NCI-H748 (cell line): ENCODE measurements around the gene COL5A2.
A peak's percentile ranks its signal among the peaks of the same experiment; 100 is the strongest.

Experiments
- DNase-seq: peaks from one replicate; lab custom pipeline; 2025; ENCODE audit not compliant: unreplicated experiment; lab: John Stamatoyannopoulos, UW

The COL5A2 gene

DNA sequence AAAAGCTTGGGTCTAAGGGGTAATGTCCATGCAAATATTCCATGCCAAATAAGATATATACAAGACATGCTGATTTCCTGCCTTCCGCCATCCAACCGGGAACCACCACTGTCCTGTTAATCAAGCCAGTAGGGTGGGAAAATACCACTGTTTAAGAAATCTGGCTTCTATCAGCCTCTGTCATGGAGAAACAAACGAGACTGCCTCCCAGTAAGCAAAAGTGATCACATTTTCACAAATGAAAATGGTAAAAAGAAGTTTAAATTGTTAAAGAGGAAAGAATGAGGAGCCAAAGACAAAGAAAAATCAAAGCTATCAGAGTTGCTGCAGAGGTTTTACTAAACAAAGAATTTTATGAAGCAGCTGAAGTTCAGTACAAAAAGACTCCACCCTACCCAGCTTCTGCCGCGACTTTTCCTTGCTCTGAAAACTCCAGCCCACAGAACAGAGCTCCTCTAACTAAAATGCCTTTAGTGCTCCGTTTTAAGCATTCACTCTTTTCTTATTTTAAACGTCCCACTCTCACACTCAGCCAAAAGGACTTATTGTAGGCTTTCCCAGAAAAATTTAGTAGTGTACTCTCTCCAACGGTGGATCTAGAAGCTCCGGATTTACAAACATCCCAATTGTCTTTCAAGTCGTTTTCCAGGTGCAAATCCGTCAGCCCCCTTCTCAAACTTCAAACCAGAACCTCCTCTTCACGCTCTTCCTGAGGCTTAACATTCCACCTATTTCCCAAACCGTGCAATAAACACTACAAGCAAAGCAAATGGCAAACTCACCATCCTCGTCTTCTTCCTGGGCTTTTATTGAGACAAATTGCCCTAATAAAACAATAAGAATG, 613 bp downstream of the COL5A2 start:
- no peak for DNase-seq

DNA sequence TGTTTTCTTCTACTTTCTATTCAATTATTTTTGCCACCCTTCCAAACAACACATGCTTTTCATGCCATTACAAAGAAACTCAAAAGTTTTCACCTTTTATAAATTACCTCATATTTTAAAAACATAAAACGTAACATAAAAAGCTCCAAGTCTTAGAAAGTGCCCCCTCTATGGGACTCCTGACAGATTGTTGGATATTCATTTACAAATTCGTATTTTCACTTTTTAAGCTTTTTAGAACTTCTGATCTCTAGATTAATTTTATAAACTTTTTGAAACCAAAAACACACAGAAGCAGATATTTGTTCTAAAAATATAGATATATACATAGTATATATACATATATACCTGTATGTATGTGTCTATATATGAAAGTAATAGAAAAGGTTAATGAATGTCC, 1.5 kb downstream of the COL5A2 start:
- no peak for DNase-seq

DNA sequence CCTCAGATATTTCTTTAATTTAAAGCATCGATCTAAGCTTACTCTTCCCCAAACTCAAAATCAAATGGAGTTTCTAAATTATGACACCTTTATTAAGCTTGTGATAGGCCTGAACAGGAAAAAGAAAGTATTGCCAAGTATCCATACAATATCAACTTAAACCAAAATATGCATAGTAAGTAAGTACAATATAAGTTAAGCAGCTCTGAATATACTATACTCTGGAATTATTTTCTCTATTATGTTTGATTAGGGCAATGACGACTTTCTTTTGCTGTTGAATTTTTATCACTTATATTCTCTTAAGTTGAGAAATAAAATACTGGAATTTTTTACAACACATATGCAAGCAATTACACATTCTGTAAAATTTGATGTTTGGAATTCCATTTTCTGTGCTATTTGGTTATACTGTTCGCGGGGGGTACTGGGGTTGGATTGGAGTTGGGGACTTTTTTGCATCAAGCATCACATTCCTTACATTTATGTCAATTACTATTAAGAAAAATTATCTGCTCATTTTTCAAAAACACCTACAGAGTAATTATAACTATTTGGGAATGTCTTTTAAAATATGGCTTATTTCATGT, 2.2 kb downstream of the COL5A2 start:
- no peak for DNase-seq

DNA sequence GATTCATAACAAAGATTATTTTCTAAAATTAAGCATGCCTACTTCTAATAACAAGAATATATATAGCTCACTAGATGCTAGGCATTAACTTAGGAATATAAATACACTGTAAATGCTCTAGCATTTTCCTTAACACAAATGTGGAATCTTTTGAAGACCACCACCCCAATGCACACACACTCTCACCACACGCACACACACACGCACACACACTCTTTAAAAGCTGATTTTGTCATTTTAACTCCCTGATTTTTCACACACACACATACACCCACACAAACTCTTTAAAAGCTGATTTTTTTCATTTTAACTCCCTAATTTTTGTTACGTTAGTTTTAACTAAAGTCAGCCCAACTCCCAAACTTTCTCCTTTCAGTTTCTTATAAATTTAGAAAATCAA, 3.0 kb downstream of the COL5A2 start:
- DNase-seq = no peak

DNA sequence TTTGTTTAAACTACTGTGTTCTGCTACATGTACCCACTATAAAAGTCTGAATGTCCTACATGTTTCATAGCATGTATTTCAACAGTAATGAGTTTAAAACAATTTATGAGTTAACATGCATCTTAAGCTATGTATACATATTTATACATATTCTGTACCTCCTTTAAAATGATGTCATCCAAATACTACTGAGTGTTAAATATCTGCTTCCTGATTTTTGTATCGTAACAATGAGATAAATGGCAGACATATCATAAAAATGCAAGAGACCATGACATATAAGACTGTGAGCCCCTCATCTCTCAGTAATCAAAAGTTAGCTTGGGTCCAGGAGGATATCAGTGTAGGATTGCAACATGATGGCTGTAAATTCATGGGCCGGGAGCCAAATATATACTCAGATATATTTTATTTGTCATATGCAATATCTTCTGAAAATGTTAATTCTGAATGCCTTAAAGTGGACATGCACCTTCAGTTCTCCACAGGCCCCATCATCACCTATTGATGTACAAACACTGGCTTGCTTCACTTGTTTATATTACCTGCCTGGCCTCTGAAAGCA, 3.6 kb downstream of the COL5A2 start:
- DNase-seq = no peak

DNA sequence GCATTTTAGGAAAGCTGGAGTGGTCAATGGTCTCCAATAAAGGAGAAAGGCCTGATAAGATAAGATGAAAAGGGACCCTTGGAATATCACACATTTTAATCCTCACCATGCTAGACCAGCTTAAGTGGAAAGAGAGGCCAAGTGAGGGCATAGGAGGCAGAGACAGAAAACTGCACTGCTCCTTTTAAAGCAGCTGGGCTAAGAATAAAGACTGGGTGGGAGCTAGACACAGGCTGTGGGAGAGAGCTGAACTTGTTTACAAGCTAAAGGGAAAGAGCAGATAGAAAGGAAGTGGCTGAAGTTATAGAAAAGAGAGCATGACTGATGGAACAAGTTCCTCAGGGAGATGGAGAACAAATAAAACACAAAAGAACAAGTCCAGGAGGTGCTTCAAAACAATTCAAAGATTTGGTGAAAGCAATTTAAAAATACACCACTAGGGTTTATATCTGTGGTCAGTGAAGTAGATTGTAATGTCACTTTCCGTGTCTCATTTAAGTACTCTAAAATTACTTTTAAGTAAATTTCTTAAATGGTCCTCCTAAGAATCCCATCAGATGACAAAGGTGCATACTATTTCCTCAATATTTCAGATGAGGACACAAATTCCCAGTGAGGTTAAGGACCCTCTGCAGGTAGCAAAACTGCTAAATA, 7.5 kb downstream of the COL5A2 start:
- DNase-seq = no peak

DNA sequence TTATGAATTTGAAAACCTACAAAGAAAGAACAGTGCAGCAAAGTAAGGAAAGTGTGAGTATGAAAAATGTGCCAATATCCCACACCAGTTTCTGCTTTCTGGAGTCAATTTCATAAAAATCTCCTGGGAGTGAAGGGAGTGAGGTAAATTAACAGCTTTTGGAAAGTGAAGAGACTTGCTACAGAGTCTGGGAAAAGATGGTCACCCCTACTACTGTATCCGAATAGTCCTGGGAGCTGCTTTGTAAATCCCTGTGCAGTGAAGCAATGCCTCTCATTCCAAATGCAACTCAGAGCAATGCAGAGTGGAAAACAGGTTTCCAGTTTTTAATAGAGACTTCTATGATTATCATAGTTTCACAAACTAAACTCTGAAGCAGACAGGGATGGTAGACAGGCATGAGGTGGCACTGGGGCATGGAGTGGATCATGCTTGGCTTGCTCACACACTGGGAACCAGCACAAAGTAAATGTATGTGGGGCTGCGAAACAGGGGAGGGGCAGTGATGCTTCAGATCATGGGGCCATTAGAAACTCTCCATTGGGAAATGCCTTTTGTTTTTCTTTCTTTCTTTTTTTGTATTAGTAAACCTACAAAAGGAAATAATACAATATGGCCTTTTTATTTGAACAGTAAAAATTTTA, 10.6 kb downstream of the COL5A2 start:
- DNase-seq = no peak

DNA sequence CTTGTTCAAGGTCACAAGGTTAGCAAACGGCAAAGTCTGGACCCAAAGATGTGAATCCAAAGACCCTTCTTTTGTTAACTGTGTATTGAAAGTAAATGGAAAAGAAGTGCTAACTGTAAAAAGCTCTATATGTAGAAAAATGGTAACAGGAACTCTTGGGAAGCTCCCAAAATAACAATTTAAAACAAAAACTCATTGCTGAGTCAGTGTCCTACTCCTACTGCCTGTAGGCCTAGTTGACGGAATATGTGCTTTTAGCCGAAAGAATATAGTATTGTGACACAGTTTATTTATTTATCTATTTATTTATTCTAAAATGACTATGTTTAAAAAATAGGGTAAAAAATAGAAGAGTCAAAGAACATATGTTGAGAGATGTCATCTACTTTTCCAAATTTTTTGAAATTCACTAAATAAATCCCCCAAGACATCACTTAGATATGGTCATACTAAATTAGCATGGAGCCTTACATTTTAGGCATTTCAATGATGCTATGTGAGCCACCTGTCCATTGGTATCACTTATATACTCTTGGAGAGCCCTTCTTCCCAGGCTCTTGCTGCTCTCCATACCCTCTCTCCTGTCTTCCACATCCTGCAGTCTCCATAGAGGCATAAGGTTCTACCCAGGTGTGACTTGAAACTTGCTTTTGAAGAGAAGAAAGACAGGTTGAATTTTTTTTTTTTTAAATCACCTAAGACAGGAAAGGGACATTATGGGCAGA, 13.7 kb downstream of the COL5A2 start:
- DNase-seq = no peak

DNA sequence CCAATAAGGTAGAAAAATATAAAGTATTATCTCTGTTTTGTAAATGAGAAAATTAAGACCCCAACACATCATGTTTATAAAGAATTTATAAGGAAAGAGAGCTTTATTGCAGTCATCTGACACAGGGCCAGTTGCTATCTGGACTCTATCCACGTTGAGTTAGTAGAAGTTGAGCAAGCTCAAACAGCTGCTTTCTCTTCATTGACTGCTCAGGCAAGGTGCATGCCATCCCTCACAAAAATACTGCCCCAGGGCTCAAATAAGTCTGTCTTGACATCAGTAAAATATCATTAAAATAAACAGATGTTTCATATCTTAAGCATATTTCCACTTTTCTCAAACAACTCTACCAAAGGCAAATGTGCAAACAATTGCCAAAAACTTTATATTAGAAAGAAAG, 14.8 kb downstream of the COL5A2 start:
- no peak for DNase-seq

DNA sequence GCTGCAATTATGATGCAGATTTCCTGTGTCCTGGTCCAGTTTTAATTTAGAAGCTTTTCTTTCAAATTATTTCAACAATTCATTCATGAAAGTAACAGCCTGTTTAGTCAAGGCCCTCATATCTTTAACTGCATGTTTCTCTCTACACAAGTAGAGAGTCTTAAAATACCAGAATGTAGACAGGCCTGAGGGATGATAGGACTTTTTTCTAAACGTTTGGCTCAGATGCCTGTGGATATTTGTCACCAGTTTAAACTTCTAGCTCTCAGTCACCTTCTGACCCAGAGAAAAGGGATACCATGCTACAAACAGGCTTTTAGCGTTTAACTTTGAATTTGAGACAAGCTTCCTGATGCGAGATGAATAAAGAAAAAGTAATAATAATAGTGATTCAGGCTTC, 15.7 kb downstream of the COL5A2 start:
- DNase-seq = no peak

DNA sequence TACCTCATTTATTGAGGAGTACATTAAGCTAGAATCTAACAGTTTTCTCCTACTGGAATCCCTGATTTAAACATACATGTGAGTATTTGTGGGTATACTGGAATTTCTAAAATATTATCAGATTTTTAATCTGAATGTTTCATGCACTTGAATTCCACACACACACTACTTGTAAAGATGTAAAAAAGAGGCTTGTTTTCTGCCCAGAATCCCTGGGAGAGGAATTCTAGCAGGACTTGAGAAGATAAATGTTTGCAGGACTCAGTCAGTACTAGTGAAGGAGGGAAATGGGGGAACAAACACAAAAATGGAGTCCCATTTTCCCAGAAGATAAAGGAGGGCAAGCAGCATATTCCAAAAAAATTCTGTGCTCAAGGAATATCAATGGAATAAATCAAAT, 17.0 kb downstream of the COL5A2 start:
- no peak for DNase-seq

DNA sequence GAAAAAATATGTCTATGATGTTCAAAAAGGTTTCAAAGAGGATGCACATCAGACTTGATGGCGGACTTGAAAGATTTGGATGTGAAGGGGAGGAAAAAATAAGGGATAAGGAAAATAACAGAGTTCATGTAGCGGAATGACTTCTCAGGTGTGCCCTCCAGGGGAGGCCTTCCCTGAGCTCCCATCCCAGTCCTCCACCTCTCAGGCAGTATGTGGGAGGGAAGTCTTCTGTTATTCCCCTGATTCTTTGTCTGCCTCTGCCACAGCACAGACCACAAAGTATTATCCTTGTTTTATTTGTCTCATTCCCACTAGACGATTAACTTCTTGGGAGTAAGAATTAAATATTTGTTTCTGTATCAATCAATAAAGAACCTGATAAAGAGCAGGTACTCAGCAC, 17.7 kb downstream of the COL5A2 start:
- DNase-seq = no peak

DNA sequence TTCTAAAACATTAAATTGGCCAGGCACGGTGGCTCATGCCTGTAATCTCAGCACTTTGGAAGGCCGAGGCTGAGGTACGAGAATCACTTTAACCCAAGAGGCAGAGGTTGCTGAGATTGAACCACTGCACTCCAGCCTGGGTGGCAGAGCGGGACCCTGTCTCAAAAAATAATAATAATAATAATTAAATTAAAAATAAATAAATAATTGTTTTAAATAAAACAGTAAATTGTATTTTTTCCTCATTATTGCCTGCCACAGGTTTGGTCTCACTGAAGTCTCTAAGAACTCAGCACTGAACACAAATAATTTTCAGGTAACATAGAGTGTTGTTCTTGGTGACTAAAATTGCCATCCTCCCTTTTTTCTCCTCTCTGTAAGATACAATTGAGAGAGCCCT, 19.8 kb downstream of the COL5A2 start:
- DNase-seq = no peak

DNA sequence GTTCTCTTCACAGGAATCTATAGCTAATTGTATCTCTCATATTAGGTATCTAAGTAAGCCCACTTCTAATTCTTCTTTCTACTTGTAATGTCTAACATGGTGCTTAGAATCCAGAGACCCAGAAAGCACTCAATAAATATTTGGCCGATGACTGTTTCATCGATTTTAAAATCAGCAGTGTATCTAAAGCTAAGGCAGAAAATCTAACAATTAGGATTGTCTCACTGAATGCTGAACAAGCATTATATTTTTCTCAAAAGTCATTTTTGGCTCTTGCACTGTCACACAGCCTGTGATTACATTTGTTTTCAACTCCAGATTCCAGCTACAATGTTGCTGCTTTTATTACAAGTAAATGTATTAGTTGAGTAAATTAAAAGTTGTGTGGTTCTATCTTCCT, 20.3 kb downstream of the COL5A2 start:
- no peak for DNase-seq

DNA sequence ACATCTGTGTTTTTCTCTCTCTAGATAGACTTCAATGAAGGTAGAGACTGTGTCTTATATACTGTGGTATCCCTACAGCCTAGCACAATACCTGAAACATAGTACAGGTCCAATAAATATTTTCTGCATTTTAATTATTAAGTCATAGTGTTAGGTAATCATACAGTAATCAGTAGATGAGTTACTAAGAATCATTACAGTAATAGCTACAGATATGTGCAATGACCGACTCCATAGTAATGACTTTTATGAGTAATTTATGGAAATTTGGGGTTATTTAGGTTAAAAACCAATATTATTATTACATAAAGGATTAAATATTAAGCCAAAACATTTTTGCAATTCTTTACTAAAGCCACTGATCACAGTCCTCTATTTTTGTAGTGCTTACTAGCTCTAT, 21.6 kb downstream of the COL5A2 start:
- no peak for DNase-seq

DNA sequence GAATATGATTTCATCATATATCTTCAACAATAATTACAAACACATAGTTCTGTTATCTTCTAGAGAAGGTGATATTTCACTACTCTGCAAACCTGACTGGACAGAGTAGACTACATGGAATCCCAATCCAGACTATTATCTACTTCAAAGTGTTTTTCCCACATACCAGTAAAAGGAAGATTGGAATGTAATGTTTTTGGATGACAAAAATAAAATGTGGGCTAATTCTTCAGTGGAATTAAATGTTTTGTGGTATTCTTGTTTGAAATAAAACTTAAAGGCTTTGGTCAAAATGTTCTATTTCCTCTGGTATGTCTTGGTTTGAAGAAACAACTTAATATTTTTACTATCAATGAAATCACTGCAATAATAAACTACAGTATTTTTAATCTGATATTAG, 22.1 kb downstream of the COL5A2 start:
- no peak for DNase-seq

DNA sequence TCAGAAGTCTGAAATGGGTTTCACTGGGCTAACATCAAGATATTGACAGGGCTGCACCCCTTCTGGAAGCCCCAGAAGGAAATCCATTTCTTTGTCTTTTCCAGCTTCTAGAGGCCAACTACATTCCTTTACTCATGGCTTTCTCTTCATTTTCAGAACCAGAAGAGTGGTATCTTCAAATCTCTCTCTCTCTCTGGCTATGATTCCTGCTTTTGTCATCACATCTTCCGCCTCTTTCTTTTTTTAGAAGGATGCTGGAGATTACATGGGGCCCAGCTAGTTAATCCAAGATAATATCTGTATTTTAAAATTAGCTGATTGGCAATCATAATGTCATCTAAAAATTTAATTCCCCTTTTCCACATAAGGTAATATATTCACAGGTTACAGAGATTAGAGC, 23.8 kb downstream of the COL5A2 start:
- DNase-seq = no peak

DNA sequence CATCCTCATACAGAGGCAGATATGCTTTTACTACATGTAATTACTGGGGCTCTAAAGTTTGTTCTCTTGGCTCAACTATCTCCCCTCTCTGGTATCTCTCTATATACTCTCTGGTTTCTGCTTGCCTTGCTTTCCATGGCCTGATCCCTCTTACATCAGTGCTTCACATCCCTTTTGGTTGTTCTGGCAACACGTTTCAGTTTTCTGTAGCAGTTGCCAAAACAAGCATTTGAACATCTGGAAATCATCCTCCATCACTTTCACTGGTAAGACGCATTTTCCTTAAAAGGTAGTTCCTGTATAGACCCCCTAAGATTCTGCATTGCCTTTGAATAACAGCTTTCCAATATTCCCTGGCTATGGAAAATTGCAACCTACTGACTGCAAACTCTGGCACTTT, 25.9 kb downstream of the COL5A2 start:
- DNase-seq = no peak

DNA sequence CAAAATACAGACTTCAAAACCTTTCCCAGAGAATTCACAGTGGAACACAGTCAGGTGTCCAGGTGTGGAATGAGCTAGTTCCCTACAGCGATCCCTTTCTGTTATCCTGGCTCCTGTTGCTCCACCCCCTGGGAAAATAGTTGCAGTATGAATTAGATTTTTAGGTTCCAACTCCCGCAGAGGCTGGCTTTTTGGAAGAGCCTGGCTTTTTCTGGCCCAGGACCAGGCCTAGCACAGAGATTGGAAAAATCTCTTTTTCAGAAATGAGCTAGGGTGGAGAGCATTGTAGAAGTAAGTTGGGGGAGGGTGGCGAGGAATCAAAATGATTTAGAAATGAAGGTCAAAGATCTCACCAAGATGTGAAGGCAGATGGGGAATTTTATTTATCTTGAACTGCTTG, 27.1 kb downstream of the COL5A2 start:
- no peak for DNase-seq

DNA sequence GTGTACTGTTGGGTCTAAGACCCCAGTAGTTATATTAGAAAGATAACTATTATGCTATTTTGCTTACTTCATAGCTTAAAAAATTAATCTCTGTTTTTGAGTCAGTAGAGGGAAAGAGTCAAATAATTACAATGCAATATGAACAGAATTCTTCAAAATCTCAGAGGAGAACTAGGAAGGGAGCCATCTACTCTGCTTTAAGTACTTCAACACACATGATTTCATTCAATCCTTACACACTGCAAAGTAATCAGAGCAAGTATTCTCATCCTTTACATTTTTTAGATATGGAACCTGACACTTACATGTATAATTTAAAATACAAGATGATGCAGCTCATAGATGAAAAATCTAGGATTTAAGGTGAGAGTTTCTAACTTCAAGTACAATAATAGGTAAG, 27.7 kb downstream of the COL5A2 start:
- DNase-seq = no peak

DNA sequence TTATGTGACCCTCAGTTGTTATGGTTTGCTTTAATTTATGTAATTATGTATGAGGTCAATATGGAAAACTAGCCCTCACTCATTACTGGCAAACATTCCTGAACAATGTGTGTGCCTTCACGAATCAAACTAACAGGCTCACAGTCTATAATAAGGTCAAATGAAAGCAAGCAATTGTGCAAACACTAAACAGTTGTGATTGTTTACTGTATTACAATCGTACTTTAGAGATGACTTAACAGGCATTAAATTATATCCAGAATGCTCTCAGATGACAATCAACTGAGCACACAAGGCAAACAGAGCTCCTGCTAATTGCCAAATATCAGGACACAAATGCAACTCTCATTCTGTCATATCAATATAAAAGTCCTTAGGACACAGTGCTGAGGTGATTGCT, 29.5 kb downstream of the COL5A2 start:
- peak; percentile 33 for DNase-seq
